ENCODE data around the gene LARP1. TPM values are rescaled to one million over a fixed set of nuclear protein-coding genes. Genes with fewer than 3 reads are reported as not detected.

The LARP1 gene
- total RNA-seq, 2 donors from 2014 or later = 92.4 to 98.1 TPM

GRCh38 chr5:154722097-154722496 lies 33.1 kb upstream of the LARP1 start:
- H3K9me3 ChIP-seq = no peaks in the 10 kb centered on the region
- H3K4me3 ChIP-seq = no peak overlapping the region
- DNase-seq (ENCODE audit: low spot score) = no peak
- no peaks in the 10 kb centered on the region for H3K4me1 ChIP-seq
- no peaks in the 10 kb centered on the region for H3K27me3 ChIP-seq
- TF ChIP-seq CTCF (IDR thresholded peaks at IDR 0.05) = no peak
- no peak overlapping the region for H3K27ac ChIP-seq
- no peaks in the 10 kb centered on the region for H3K36me3 ChIP-seq

GRCh38 chr5:154722936-154723335 lies 32.2 kb upstream of the LARP1 start:
- TF ChIP-seq CTCF (IDR thresholded peaks at IDR 0.05) = no peak
- Histone ChIP-seq H3K9me3 (no peaks in the 10 kb centered on the region), H3K27ac (no peak overlapping the region)

GRCh38 chr5:154723740-154724505 lies 31.3 kb upstream of the LARP1 start:
- H3K36me3 ChIP-seq = no peaks in the 10 kb centered on the region
- no peak overlapping the region for H3K4me3 ChIP-seq
- H3K9me3 ChIP-seq = no peaks in the 10 kb centered on the region
- no peak for TF ChIP-seq CTCF (IDR thresholded peaks at IDR 0.05)
- H3K27me3 ChIP-seq = no peaks in the 10 kb centered on the region
- no peaks in the 10 kb centered on the region for H3K4me1 ChIP-seq
- H3K27ac ChIP-seq = peak overlapping the region; percentile 37 to 67
- no peak for DNase-seq (ENCODE audit: low spot score)

More at GRCh38 chr5:154722936-154723335, 32.2 kb upstream of the LARP1 start:
- DNase-seq (ENCODE audit: low spot score) = no peak
- Histone ChIP-seq H3K4me1 (no peaks in the 10 kb centered on the region), H3K4me3 (no peak overlapping the region), H3K36me3 (no peaks in the 10 kb centered on the region), H3K27me3 (no peaks in the 10 kb centered on the region)

- Histone ChIP-seq H3K27ac (no peak overlapping the region), H3K9me3 (no peaks in the 10 kb centered on the region), H3K36me3 (no peaks in the 10 kb centered on the region), H3K4me3 (no peak overlapping the region), H3K27me3 (no peaks in the 10 kb centered on the region), H3K4me1 (no peaks in the 10 kb centered on the region)
- DNase-seq (ENCODE audit: low spot score) = no peak
- TF ChIP-seq CTCF (IDR thresholded peaks at IDR 0.05) = no peak
These were observed 27.8 kb upstream of the LARP1 start for GRCh38 chr5:154727361-154727760.

- H3K36me3 ChIP-seq = no peaks in the 10 kb centered on the region
- H3K9me3 ChIP-seq = no peaks in the 10 kb centered on the region
- TF ChIP-seq CTCF (IDR thresholded peaks at IDR 0.05) = no peak
- no peaks in the 10 kb centered on the region for H3K27me3 ChIP-seq
- H3K4me3 ChIP-seq = no peak overlapping the region
- no peak for DNase-seq (ENCODE audit: low spot score)
- H3K4me1 ChIP-seq = no peaks in the 10 kb centered on the region
- H3K27ac ChIP-seq = no peak overlapping the region
These were observed 26.1 kb upstream of the LARP1 start for GRCh38 chr5:154728939-154729588.
